ENCODE results near the gene ROGDI.

ROGDI gene, protein sequence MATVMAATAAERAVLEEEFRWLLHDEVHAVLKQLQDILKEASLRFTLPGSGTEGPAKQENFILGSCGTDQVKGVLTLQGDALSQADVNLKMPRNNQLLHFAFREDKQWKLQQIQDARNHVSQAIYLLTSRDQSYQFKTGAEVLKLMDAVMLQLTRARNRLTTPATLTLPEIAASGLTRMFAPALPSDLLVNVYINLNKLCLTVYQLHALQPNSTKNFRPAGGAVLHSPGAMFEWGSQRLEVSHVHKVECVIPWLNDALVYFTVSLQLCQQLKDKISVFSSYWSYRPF

GRCh38 chr16:4801962-4802658 lies at the start of gene ROGDI:
Gene ROGDI (minus strand): TSS chr16:4802633. CDS start chr16:4802571, 62 bp downstream.
- peak; percentile 79 to 94 for DNase-seq

GRCh38 chr16:4850211-4850610 lies 47.8 kb upstream of the ROGDI start:
- no peak for DNase-seq

- peak in 1 of 2 experiments; percentile 35 for DNase-seq
These were observed 45.5 kb upstream of the ROGDI start for GRCh38 chr16:4847774-4848587.

GRCh38 chr16:4846901-4847773 lies 44.7 kb upstream of the ROGDI start, which contains the start of the genes GLYR1 and UBN1:
Gene GLYR1 (minus strand): TSS chr16:4847288. CDS start chr16:4847265, 23 bp downstream.
Gene UBN1 (plus strand): TSS chr16:4847481. CDS start chr16:4852918, 5,437 bp downstream.
- DNase-seq: peak; percentile 89 to 97

DNA sequence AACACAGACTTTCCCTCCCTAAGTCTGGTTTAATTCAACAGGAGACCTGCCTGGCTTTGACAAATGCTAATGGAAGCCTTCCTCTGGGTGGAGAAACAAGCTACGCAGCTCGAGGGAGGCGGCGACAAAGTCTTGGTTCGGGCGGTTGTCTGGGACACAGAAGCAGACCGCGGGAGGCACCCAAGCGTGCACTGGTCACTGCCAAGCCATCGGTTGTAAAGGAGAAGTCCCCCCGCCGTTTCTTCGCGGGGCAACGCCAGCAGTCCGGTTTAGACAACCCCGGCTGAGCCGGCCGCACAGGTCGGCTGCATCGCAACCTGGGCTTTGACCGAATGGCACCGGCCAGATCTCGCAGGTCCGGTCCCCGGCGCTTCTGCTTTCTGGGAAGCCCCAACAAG lies 44.1 kb upstream of the ROGDI start:
- DNase-seq: peak in 1 of 2 experiments; percentile 15

DNA sequence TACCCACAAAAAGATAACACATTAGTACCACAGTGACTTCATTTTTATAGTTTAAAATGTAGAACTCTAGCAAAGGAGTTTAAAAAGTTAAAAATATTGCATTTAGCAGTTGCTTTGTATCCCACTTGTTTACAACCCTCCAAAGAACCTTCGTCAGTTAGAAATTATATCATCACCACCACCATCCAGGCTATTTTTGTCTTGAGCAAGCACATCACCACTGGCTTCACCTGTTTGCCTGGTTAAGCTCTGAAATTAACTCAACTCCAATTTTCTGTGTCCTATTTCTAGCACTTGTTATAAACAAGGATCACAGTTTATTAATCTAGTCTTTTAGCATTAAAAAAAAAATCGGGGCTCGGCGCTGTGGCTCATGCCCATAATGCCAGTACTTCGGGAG lies 38.6 kb upstream of the ROGDI start:
- DNase-seq: no peak

DNA sequence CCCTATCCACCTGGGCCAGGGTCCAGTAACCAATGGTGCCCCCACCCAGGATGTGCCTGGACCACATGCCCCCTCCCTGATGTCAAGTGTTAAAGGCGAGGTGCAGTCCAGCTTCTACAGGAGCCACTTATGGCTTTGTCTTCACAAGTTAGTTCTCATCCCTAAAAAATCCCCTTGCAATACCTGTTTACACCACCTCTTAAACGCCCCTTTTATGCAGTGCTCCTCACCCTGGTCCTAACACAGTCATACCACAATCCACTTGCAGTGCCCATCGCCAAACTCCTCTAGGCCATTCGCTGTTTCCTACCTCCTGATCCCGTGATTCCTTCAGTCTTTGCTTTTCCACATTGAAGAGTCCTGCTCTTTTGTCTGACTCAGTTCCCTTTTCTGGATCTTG lies 37.5 kb upstream of the ROGDI start:
- no peak for DNase-seq

GRCh38 chr16:4837733-4838501 lies 35.5 kb upstream of the ROGDI start:
- no peak for DNase-seq

DNA sequence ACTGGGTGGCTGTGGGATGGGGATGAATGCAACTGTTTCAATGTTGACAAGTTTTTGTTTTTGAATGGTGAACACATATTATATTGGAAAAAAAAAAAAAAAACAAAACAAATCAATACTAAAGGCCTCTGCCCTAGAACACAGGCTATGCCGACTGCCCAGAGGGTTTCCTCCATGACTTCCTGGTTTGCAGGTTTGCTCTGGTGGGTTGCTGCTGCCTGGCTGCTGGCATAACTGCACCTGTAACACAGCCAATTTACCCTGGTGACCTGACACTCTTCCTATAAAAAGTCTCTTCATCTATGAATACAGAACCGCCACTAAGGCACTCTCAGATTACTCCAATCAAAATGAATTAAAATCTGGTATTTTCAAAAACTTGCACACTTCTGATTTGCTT lies 34.3 kb upstream of the ROGDI start:
- DNase-seq: no peak

DNA sequence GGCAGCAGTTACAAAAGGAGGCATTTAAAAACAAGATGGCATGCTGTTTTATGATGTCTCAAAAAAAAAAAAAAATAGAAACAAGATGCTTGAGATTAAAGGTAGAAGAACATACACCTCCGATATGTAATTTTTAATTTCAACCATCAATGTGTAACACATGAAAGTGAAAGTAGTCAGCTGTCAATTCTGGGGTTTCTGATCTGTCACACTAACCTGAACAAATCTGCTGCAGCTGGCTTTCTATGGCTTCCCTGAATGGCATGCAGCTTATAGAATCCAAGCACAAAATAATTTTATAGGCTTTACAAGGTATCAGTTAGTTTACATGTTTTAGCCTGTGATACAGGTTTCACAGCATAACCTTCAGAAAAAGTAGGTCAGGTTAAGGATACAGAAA lies 31.2 kb upstream of the ROGDI start:
- DNase-seq: no peak

DNA sequence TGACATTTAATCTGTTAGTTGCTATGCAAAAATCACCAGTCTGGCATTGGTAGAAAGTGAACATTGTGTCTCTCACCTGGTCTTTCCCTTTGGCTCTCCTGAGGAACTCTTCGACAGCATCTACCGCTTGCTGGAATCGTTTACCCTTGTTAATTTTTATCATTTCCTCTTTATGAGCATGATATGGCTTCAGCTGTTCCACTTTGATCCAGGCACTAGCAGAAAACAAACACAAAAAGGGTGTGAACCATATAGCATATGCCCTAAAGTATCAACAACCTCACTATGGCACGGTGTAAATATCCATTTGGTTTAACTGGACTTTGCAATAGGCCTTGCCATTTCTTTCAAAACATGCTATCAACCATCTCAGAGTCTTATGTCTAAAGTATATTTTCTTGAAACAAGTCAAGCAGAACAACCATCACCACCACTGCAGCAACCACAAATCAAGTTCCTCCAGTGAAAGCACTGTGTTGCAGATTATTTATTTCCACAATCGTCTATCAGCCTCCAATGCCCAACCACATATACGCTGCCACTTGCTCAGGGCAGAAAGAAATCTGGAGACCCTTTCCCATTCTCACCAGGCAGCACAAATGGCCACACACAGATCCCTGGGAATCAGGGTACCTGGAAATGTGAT lies 30.4 kb upstream of the ROGDI start:
- DNase-seq: no peak

- no peak for DNase-seq
These were observed 29.2 kb upstream of the ROGDI start for GRCh38 chr16:4831616-4832015.

- DNase-seq: no peak
These were observed 28.0 kb upstream of the ROGDI start for GRCh38 chr16:4830408-4830807.

- no peak for DNase-seq
These were observed 26.3 kb upstream of the ROGDI start for GRCh38 chr16:4828567-4829321.

DNA sequence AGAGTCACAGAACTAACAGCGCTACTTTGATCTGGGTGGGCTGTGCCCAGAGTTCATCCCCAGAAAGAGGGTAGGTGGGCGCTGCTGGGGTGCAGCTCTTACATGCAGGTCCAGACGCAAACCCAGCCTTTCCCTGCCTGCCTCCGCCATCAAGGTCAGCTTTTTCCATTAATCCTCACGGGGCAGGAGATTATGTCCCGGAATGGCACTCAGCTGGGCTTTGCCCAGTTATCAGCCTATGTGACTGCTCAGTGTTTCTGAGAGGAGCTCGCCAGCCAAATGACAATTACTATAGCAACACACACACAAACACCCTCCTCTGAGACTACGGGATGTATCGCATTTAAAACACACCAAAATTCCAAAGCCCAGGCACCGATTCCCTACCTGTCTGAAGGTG lies 24.5 kb upstream of the ROGDI start:
- DNase-seq: no peak

- no peak for DNase-seq
These were observed 24.1 kb upstream of the ROGDI start for GRCh38 chr16:4826526-4826925.

DNA sequence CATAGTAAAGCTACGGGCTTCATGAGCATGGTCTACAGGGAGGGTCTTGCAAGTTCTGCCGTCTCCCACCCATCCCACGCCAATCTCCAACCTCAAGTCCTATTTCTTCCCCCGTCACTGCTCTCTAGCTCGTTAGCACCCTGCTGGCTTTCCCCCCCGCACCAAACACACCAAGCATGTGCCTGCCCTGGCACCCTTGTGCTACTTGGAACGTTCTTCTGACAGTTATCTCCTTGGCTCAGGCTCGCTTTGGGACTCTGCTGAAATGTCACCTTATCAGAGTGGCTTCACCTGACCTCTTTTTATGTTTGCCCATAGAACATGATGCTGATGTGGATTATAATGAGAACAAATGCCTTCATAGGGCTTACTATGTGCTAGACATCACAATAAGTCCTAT lies 22.8 kb upstream of the ROGDI start:
- DNase-seq: no peak

DNA sequence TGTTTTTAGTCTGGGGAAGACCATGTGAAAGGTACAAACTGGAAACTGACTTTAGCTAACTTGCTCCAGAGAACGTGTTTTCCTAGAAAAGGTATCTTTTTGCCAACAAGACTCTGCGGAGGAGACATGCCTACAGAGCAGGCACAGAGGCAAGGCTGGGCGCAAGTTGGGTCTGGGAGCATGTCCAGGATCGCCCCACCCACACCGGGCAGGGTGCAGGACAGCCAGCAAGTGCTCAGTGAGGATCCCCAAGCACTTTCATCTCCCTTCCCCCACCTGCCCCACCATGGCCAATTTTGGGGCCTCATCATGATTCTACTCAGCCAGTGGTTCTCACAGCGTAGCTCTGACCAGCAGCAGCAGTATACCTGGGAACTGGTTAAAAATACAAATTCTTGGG lies 18.2 kb upstream of the ROGDI start:
- no peak for DNase-seq

GRCh38 chr16:4814542-4815173 lies 12.2 kb upstream of the ROGDI start:
- DNase-seq: no peak

DNA sequence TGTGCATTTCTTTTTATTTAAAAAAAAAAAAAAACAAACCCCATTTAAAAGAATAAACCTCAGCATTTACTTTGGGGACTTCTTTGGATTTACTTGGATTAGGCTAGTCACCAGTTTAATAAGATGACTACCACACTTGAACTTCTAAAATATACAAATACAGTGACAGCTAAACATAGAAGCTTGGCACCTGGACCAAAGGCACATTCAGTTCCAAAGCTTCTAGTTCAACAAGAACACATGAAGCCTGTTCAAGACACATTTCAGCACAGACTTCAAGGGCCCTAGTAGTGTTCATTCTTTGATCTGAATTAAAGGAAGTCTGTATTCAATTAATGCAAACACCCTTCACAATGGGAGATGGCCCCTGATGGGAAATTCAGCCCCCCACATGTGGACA lies 11.6 kb upstream of the ROGDI start:
- no peak for DNase-seq
